Trophoblast cell (in vitro differentiated cells and primary cell): ENCODE data around the gene ZNF726.
"Not testable (repeated sequence)": the region's sequence is repeated elsewhere in the genome, so short reads cannot be mapped to it uniquely, and the experiment has no call there.

Source experiments
- DNase-seq, 2 donors: peaks; one replicate each; pipeline ENCODE4 v3.0.0-alpha.2; 2016
- H2AFZ ChIP-seq: 2 replicates; pipeline ENCODE4 v1.6.1; 2013; ENCODE audit warnings: low read length, moderate library complexity, mild to moderate bottlenecking; ENCODE audit not compliant: insufficient read depth, poor library complexity
- H2AK5ac ChIP-seq: 2 replicates; pipeline ENCODE4 v1.6.1; 2013; ENCODE audit warnings: mild to moderate bottlenecking, low read length
- H2BK120ac ChIP-seq: 2 replicates; pipeline ENCODE4 v1.6.1; 2013; ENCODE audit warnings: low read length, mild to moderate bottlenecking, moderate library complexity; ENCODE audit not compliant: insufficient read depth, poor library complexity
- H2BK12ac ChIP-seq: 2 replicates; pipeline ENCODE4 v1.6.1; 2013; ENCODE audit warnings: mild to moderate bottlenecking, low read length, moderate library complexity
- H2BK5ac ChIP-seq: 2 replicates; pipeline ENCODE4 v1.6.1; 2013; ENCODE audit warnings: low read length, low read depth, moderate library complexity, mild to moderate bottlenecking; ENCODE audit not compliant: poor library complexity
- H3K14ac ChIP-seq: 2 replicates; pipeline ENCODE4 v1.6.1; 2013; ENCODE audit warnings: mild to moderate bottlenecking, low read length
- H3K18ac ChIP-seq: 2 replicates; pipeline ENCODE4 v1.6.1; 2013; ENCODE audit warnings: mild to moderate bottlenecking, low read length
- H3K23ac ChIP-seq: 2 replicates; pipeline ENCODE4 v1.6.1; 2013; ENCODE audit warnings: low read length
- H3K27ac ChIP-seq: 2 replicates; pipeline ENCODE4 v1.5.1; 2013; ENCODE audit warnings: low read depth, mild to moderate bottlenecking, inconsistent platforms, low read length, moderate library complexity
- H3K27me3 ChIP-seq: 2 replicates; pipeline ENCODE4 v1.6.1; 2013; ENCODE audit warnings: inconsistent platforms, mild to moderate bottlenecking, low read length, moderate library complexity; ENCODE audit not compliant: insufficient read depth
- H3K36me3 ChIP-seq, 2 experiments: 1 replicate in 1 of 2; 2 replicates in 1 of 2; pipeline ENCODE4 v1.6.1; 2013; ENCODE audit warnings: low read length in 2 of 2, mild to moderate bottlenecking in 2 of 2, moderate library complexity in 1 of 2; ENCODE audit not compliant: insufficient read depth in 2 of 2, control insufficient read depth in 1 of 2
- H3K4ac ChIP-seq: 2 replicates; pipeline ENCODE4 v1.6.1; 2013; ENCODE audit warnings: low read depth, mild to moderate bottlenecking, low read length, moderate library complexity
- H3K4me1 ChIP-seq, 2 experiments: 1 replicate in 1 of 2; 2 replicates in 1 of 2; pipeline ENCODE4 v1.6.1; 2013; ENCODE audit warnings: low read length in 2 of 2, mild to moderate bottlenecking in 2 of 2, moderate library complexity in 1 of 2; ENCODE audit not compliant: insufficient read depth in 2 of 2, control insufficient read depth in 1 of 2
- H3K4me2 ChIP-seq: 2 replicates; pipeline ENCODE4 v1.6.1; 2013; ENCODE audit warnings: inconsistent platforms, mild to moderate bottlenecking, low read length, moderate library complexity
- H3K4me3 ChIP-seq: 2 replicates; pipeline ENCODE4 v1.5.1; 2013; ENCODE audit warnings: mild to moderate bottlenecking, low read depth, low read length, inconsistent platforms
- H3K79me1 ChIP-seq: one replicate; pipeline ENCODE4 v1.6.1; 2013; ENCODE audit warnings: low read length
- H3K79me2 ChIP-seq: 2 replicates; pipeline ENCODE4 v1.6.1; 2013; ENCODE audit warnings: low read length, mild to moderate bottlenecking; ENCODE audit not compliant: control insufficient read depth, insufficient read depth, poor library complexity
- H3K9ac ChIP-seq: 2 replicates; pipeline ENCODE4 v1.6.1; 2013; ENCODE audit warnings: mild to moderate bottlenecking, low read length
- H3K9me3 ChIP-seq: 2 replicates; pipeline ENCODE4 v1.6.1; 2013; ENCODE audit warnings: low read depth, mild to moderate bottlenecking, control low read depth, inconsistent platforms, low read length; ENCODE audit not compliant: insufficient read depth
- H4K12ac ChIP-seq: 2 replicates; pipeline ENCODE4 v1.6.1; 2013; ENCODE audit warnings: low read depth, mild to moderate bottlenecking, low read length, moderate library complexity
- H4K8ac ChIP-seq: 2 replicates; pipeline ENCODE4 v1.6.1; 2013; ENCODE audit warnings: low read depth, mild to moderate bottlenecking, low read length, moderate library complexity
- H4K91ac ChIP-seq: one replicate; pipeline ENCODE4 v1.6.1; 2013; ENCODE audit warnings: low read depth, mild to moderate bottlenecking, low read length, moderate library complexity
- WGBS: extraction: QIAGEN DNeasy Blood & Tissue Kit; methylation state at CpG from one replicate; pipeline ENCODE4 v1.1.7; 2013; ENCODE audit warnings: missing lambda C conversion rate; ENCODE audit not compliant: insufficient read length, insufficient coverage; ENCODE audit errors: extremely low coverage; 5-methylcytosine and 5-hydroxymethylcytosine counted together

Gene ZNF726

GRCh38 chr19:23974941-23975340 is 60.3 kb downstream of the ZNF726 start:
- Histone ChIP-seq H3K9ac (no peak overlapping the region), H2BK120ac (no peak overlapping the region), H2BK5ac (no peak overlapping the region), H3K4ac (no peak overlapping the region), H3K79me2 (no peaks in the 10 kb centered on the region), H4K91ac (no peak overlapping the region), H2BK12ac (no peak overlapping the region), H2AFZ (no peak overlapping the region), H3K23ac (no peak overlapping the region), H3K4me2 (no peak overlapping the region), H4K12ac (no peak overlapping the region), H3K4me1 (no peaks in the 10 kb centered on the region), H3K36me3 (no peaks in the 10 kb centered on the region), H3K79me1 (no peaks in the 10 kb centered on the region), H3K27ac (no peak overlapping the region), H3K18ac (no peak overlapping the region), H2AK5ac (no peak overlapping the region), H4K8ac (no peak overlapping the region), H3K14ac (no peak overlapping the region), H3K9me3 (peaks cover 23% of the 10 kb centered on the region), H3K4me3 (no peak overlapping the region), H3K27me3 (no peaks in the 10 kb centered on the region)
- DNase-seq: peak; percentile 85 to 88
- no CpG with 5 or more reads among the region's 2 CpGs for WGBS

- not testable (repeated sequence) for H2AFZ ChIP-seq, H3K18ac ChIP-seq
These were observed 61.9 kb downstream of the ZNF726 start for GRCh38 chr19:23976631-23977030.

GRCh38 chr19:23977256-23977655 is 62.6 kb downstream of the ZNF726 start:
- H2BK120ac ChIP-seq, H3K79me2 ChIP-seq, H3K14ac ChIP-seq, H3K23ac ChIP-seq, H3K9ac ChIP-seq, H3K27ac ChIP-seq, H4K12ac ChIP-seq, H3K18ac ChIP-seq, H2BK5ac ChIP-seq, H4K91ac ChIP-seq, H3K4me2 ChIP-seq, H2BK12ac ChIP-seq, H3K79me1 ChIP-seq, H3K27me3 ChIP-seq, H3K4ac ChIP-seq, H3K36me3 ChIP-seq, H4K8ac ChIP-seq, H2AK5ac ChIP-seq, H2AFZ ChIP-seq, H3K4me1 ChIP-seq, H3K4me3 ChIP-seq: not testable (repeated sequence)
- WGBS: no CpG with 5 or more reads among the region's 3 CpGs
- peaks cover 16% of the 10 kb centered on the region for H3K9me3 ChIP-seq
- peak; percentile 54 to 78 for DNase-seq

More at GRCh38 chr19:23976631-23977030, 61.9 kb downstream of the ZNF726 start:
- H3K9me3 ChIP-seq: peaks cover 22% of the 10 kb centered on the region
- not testable (repeated sequence) for H3K14ac ChIP-seq, H2BK5ac ChIP-seq, H3K23ac ChIP-seq, H4K8ac ChIP-seq, H3K4me2 ChIP-seq, H3K4me3 ChIP-seq, H4K12ac ChIP-seq, H3K36me3 ChIP-seq, H3K79me2 ChIP-seq, H2BK12ac ChIP-seq, H2AK5ac ChIP-seq, H3K4ac ChIP-seq, H3K79me1 ChIP-seq, H3K27me3 ChIP-seq, H3K9ac ChIP-seq, H3K4me1 ChIP-seq, H2BK120ac ChIP-seq, H4K91ac ChIP-seq, H3K27ac ChIP-seq
- DNase-seq: peak; percentile 78 to 79
- no CpG with 5 or more reads among the region's 3 CpGs for WGBS

- Histone ChIP-seq H3K4ac (no peak overlapping the region), H4K8ac (no peak overlapping the region), H3K14ac (no peak overlapping the region), H4K12ac (no peak overlapping the region), H3K23ac (no peak overlapping the region), H3K4me1 (no peaks in the 10 kb centered on the region), H2BK12ac (no peak overlapping the region), H3K9ac (no peak overlapping the region), H3K9me3 (peaks cover 12% of the 10 kb centered on the region), H3K27me3 (no peaks in the 10 kb centered on the region), H3K27ac (no peak overlapping the region), H3K79me2 (no peaks in the 10 kb centered on the region), H3K4me2 (no peak overlapping the region), H3K79me1 (no peaks in the 10 kb centered on the region), H2BK5ac (no peak overlapping the region), H2BK120ac (no peak overlapping the region), H3K18ac (no peak overlapping the region), H3K4me3 (no peak overlapping the region), H3K36me3 (no peaks in the 10 kb centered on the region), H2AK5ac (no peak overlapping the region), H4K91ac (no peak overlapping the region), H2AFZ (no peak overlapping the region)
- peak; percentile 85 to 92 for DNase-seq
- WGBS: no CpG with 5 or more reads among the region's 1 CpG
These were observed 63.4 kb downstream of the ZNF726 start for GRCh38 chr19:23978068-23978467.
